GM23338 (cell line): Measurements from ENCODE around the gene WFS1. TPM values are rescaled to one million over a fixed set of nuclear protein-coding genes. Genes with fewer than 3 reads are reported as not detected.

ENCODE experiments used
- ATAC-seq: fragments of 200-7000 bp; cut with Tn5 transposase; 3 replicates; pipeline ENCODE4 v1.9.1; 2020
- DNase-seq: peaks from one replicate; pipeline ENCODE4 v3.0.0-alpha.2; 2015; ENCODE audit warnings: low spot score
- H2AFZ ChIP-seq: fragments of 200-600 bp; sonication (generic); 2 replicates; pipeline ENCODE4 v1.8.0; 2016; ENCODE audit warnings: antibody characterized with exemption, mild to moderate bottlenecking, moderate library complexity
- H3F3A ChIP-seq: fragments of 200-600 bp; sonication (generic); replicated peaks from 2 replicates; pipeline ENCODE4 v1.8.0; 2017; ENCODE audit warnings: antibody characterized with exemption, mixed run types, low read depth
- H3K27ac ChIP-seq: fragments of 200-600 bp; sonication (generic); 2 replicates; pipeline ENCODE4 v1.6.1; 2016; ENCODE audit warnings: low read depth
- H3K27me3 ChIP-seq: fragments of 200-600 bp; sonication (generic); 2 replicates; pipeline ENCODE4 v1.8.0; 2016; ENCODE audit warnings: mild to moderate bottlenecking, mixed run types, moderate library complexity; ENCODE audit not compliant: insufficient read depth
- H3K36me3 ChIP-seq: fragments of 200-600 bp; sonication (generic); 2 replicates; pipeline ENCODE4 v1.8.0; 2016; ENCODE audit warnings: mild to moderate bottlenecking; ENCODE audit not compliant: insufficient read depth
- H3K4me1 ChIP-seq: fragments of 200-600 bp; sonication (generic); 2 replicates; pipeline ENCODE4 v1.8.0; 2016; ENCODE audit warnings: mild to moderate bottlenecking, moderate library complexity; ENCODE audit not compliant: insufficient read depth
- H3K4me2 ChIP-seq: fragments of 200-600 bp; sonication (generic); 2 replicates; pipeline ENCODE4 v1.7.1; 2017; ENCODE audit warnings: mixed run types
- H3K4me3 ChIP-seq: fragments of 200-600 bp; sonication (generic); 2 replicates; pipeline ENCODE4 v1.6.1; 2016; ENCODE audit warnings: mixed run types
- H3K79me2 ChIP-seq: fragments of 200-600 bp; sonication (generic); replicated peaks from 2 replicates; pipeline ENCODE4 v1.8.0; 2017; ENCODE audit warnings: mild to moderate bottlenecking; ENCODE audit not compliant: insufficient read depth
- H3K9me2 ChIP-seq: fragments of 200-600 bp; sonication (generic); 2 replicates; pipeline ENCODE4 v1.8.0; 2017; ENCODE audit not compliant: insufficient read depth
- H4K20me1 ChIP-seq: fragments of 200-600 bp; sonication (generic); replicated peaks from 2 replicates; pipeline ENCODE4 v1.8.0; 2017; ENCODE audit warnings: mild to moderate bottlenecking; ENCODE audit not compliant: insufficient read depth
- H3K27ac Mint-ChIP-seq: 2 replicates; pipeline ENCODE4 v1.8.0; 2020; ENCODE audit warnings: inconsistent platforms, mild to moderate bottlenecking, moderate library complexity, mixed read lengths
- H3K27me3 Mint-ChIP-seq: 3 replicates; pipeline ENCODE4 v1.8.0; 2022; ENCODE audit warnings: low read depth, mild to moderate bottlenecking, moderate library complexity, mixed read lengths, inconsistent platforms; ENCODE audit not compliant: insufficient read depth, poor library complexity
- H3K36me3 Mint-ChIP-seq: 3 replicates; pipeline ENCODE4 v1.8.0; 2021; ENCODE audit warnings: low read depth, mild to moderate bottlenecking, inconsistent platforms, moderate library complexity, mixed read lengths
- H3K4me1 Mint-ChIP-seq: 3 replicates; pipeline ENCODE4 v1.8.0; 2020; ENCODE audit warnings: mild to moderate bottlenecking, inconsistent platforms, mixed read lengths
- H3K4me3 Mint-ChIP-seq: 3 replicates; pipeline ENCODE4 v1.8.0; 2021; ENCODE audit warnings: moderate library complexity, mild to moderate bottlenecking, inconsistent platforms, mixed read lengths
- H3K9me3 Mint-ChIP-seq: 3 replicates; pipeline ENCODE4 v1.8.0; 2020; ENCODE audit warnings: moderate library complexity, mild to moderate bottlenecking, inconsistent platforms, mixed read lengths
- CREB1 ChIP-seq: fragments of 250-450 bp; sonication (Bioruptor Pico); IDR thresholded peaks from 2 replicates; pipeline ENCODE4 v1.5.0; 2020; ENCODE audit warnings: low read depth, mild to moderate bottlenecking, moderate library complexity
- ETS1 ChIP-seq: IDR thresholded peaks from 2 replicates; pipeline ENCODE4 v1.6.1; 2016; ENCODE audit warnings: antibody characterized with exemption
- EZH2 ChIP-seq: fragments of 200-600 bp; sonication (generic); IDR thresholded peaks from one replicate; pipeline ENCODE4 v1.8.0; 2017; ENCODE audit warnings: antibody characterized with exemption, mild to moderate bottlenecking, low read depth; ENCODE audit not compliant: unreplicated experiment
- EZH2phosphoT487 ChIP-seq: fragments of 200-600 bp; sonication (generic); IDR thresholded peaks from one replicate; pipeline ENCODE4 v1.8.1; 2018; ENCODE audit warnings: antibody characterized with exemption; ENCODE audit not compliant: unreplicated experiment
- JUNB ChIP-seq: IDR thresholded peaks from one replicate; pipeline ENCODE4 v1.6.1; 2016; ENCODE audit warnings: antibody characterized with exemption; ENCODE audit not compliant: unreplicated experiment
- NANOG ChIP-seq: IDR thresholded peaks from 2 replicates; pipeline ENCODE4 v1.6.1; 2016; ENCODE audit warnings: antibody characterized with exemption, borderline replicate concordance
- REST ChIP-seq: IDR thresholded peaks from one replicate; pipeline ENCODE4 v1.6.1; 2018; ENCODE audit warnings: antibody characterized with exemption; ENCODE audit not compliant: unreplicated experiment
- STAT1 ChIP-seq: IDR thresholded peaks from one replicate; pipeline ENCODE4 v1.6.1; 2016; ENCODE audit warnings: antibody characterized with exemption; ENCODE audit not compliant: unreplicated experiment
- ZNF114 ChIP-seq: fragments of 250-450 bp; sonication (Bioruptor Pico); IDR thresholded peaks from 2 replicates; pipeline ENCODE4 v1.5.0; 2020; ENCODE audit warnings: mild to moderate bottlenecking, moderate library complexity
- ZNF331 ChIP-seq: fragments of 250-450 bp; sonication (Bioruptor Pico); IDR thresholded peaks from 2 replicates; pipeline ENCODE4 v1.5.0; 2020; ENCODE audit warnings: low read depth, mild to moderate bottlenecking, moderate library complexity
- ZNF462 ChIP-seq: fragments of 250-450 bp; sonication (Bioruptor Pico); IDR thresholded peaks from 2 replicates; pipeline ENCODE4 v1.5.0; 2020; ENCODE audit warnings: mild to moderate bottlenecking, moderate library complexity
- polyA plus RNA-seq: library from polyadenylated mRNA; unstranded; fragments of >200 nt; fragmentation: Nextera tagmentation; extraction: Ambion mirVana; gene quantifications from 2 replicates; pipeline ENCODE4 v1.2.1, GENCODE V29; 2016
- total RNA-seq: library from RNA; depleted of rRNA; stranded (reverse); fragments of >200 nt; shearing (Covaris generic); gene quantifications from 2 replicates; pipeline ENCODE4 v1.2.3, GENCODE V29; 2014
- TF ChIP-seq, protein P1 (sequence below), 2 experiments: fragments of 200-600 bp in 1 of 2; sonication (generic) in 1 of 2; conservative IDR thresholded peaks; 2 replicates each; pipeline versions ENCODE4 v1.5.1 to v1.6.1; 2016 to 2017; ENCODE audit warnings: antibody characterized with exemption in 2 of 2, low read depth in 2 of 2, mild to moderate bottlenecking in 2 of 2, moderate library complexity in 1 of 2

WFS1 gene
- total and polyA plus RNA-seq, 2 experiments from 2014 or later, result 24.7 to 45.4 TPM

DNA sequence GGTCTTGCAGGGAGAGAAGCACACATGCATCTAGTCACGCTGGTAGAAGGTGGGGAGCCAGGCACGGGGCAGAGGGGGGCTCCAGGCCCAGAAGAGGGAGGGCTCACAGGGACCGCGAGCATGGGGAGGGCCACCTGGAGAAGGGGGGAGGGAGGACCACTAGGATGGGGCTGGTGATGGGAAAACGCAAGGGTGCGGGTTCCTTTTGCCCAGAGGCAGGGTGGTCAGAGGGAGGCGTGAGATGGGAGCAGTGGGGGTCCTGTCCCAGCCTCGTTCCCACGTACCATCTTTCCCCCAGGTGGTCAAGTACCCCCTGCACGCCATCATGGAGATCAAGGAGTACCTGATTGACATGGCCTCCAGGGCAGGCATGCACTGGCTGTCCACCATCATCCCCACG, 30.7 kb downstream of the WFS1 start (continued):
- TF ChIP-seq ZNF462 (CRISPR knock-in tag), result no peak

DNA sequence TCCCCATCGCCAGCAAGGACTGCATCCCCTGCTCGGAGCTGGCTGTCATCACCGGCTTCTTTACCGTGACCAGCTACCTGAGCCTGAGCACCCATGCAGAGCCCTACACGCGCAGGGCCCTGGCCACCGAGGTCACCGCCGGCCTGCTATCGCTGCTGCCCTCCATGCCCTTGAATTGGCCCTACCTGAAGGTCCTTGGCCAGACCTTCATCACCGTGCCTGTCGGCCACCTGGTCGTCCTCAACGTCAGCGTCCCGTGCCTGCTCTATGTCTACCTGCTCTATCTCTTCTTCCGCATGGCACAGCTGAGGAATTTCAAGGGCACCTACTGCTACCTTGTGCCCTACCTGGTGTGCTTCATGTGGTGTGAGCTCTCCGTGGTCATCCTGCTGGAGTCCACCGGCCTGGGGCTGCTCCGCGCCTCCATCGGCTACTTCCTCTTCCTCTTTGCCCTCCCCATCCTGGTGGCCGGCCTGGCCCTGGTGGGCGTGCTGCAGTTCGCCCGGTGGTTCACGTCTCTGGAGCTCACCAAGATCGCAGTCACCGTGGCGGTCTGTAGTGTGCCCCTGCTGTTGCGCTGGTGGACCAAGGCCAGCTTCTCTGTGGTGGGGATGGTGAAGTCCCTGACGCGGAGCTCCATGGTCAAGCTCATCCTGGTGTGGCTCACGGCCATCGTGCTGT, 31.5 kb downstream of the WFS1 start:
- peaks cover 7% of the 10 kb centered on the region for H3K27me3 Mint-ChIP-seq
- no peaks in the 10 kb centered on the region for H3K9me3 Mint-ChIP-seq
- peaks cover 34% of the 10 kb centered on the region for H3K36me3 Mint-ChIP-seq
- H3K4me1 Mint-ChIP-seq, result no peaks in the 10 kb centered on the region
- no peak overlapping the region; the same call in 2 of the 3 replicates for H3K4me3 Mint-ChIP-seq
- DNase-seq (no peak), ATAC-seq (no peak)
- Histone ChIP-seq H3K27ac (no peak overlapping the region), H4K20me1 (no peaks in the 10 kb centered on the region), H3K36me3 (no peaks in the 10 kb centered on the region; the same call in 1 of the 2 replicates), H3K9me2 (no peaks in the 10 kb centered on the region), H3F3A (no peaks in the 10 kb centered on the region), H3K79me2 (no peaks in the 10 kb centered on the region; the same call in 1 of the 2 replicates), H3K4me2 (no peak overlapping the region), H3K4me3 (no peak overlapping the region), H3K4me1 (no peaks in the 10 kb centered on the region), H3K27me3 (no peaks in the 10 kb centered on the region), H2AFZ (no peak overlapping the region)
- no peak overlapping the region for H3K27ac Mint-ChIP-seq
- TF ChIP-seq REST (no peak), JUNB (no peak), STAT1 (no peak), ETS1 (no peak), ZNF114 (CRISPR knock-in tag) (no peak), EZH2phosphoT487 (no peak), CREB1 (CRISPR knock-in tag) (no peak), EZH2 (no peak), ZNF331 (CRISPR knock-in tag) (no peak), NANOG (no peak)
- TF ChIP-seq, protein P1, sequence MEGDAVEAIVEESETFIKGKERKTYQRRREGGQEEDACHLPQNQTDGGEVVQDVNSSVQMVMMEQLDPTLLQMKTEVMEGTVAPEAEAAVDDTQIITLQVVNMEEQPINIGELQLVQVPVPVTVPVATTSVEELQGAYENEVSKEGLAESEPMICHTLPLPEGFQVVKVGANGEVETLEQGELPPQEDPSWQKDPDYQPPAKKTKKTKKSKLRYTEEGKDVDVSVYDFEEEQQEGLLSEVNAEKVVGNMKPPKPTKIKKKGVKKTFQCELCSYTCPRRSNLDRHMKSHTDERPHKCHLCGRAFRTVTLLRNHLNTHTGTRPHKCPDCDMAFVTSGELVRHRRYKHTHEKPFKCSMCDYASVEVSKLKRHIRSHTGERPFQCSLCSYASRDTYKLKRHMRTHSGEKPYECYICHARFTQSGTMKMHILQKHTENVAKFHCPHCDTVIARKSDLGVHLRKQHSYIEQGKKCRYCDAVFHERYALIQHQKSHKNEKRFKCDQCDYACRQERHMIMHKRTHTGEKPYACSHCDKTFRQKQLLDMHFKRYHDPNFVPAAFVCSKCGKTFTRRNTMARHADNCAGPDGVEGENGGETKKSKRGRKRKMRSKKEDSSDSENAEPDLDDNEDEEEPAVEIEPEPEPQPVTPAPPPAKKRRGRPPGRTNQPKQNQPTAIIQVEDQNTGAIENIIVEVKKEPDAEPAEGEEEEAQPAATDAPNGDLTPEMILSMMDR (conservative IDR thresholded peaks at IDR 0.05; ENCODE audit: low read depth in 2 of 2), result no peak
